GM06990 (cell line): ENCODE results near the gene MED25.
A peak's percentile ranks its signal among the peaks of the same experiment; 100 is the strongest.

ENCODE experiments used
- DNase-seq: peaks from one replicate; pipeline ENCODE4 v3.0.0-alpha.2; 2011; ENCODE audit not compliant: insufficient read length; ENCODE audit errors: extremely low read depth
- H3K27me3 ChIP-seq: replicated peaks from 2 replicates; pipeline ENCODE4 v1.6.0; 2011; ENCODE audit warnings: low read length; ENCODE audit not compliant: control insufficient read depth, insufficient read depth
- H3K36me3 ChIP-seq: 2 replicates; pipeline ENCODE4 v1.5.1; 2011; ENCODE audit warnings: low read length; ENCODE audit not compliant: control insufficient read depth, insufficient read depth
- H3K4me3 ChIP-seq: replicated peaks from 2 replicates; pipeline ENCODE4 v1.5.1; 2011; ENCODE audit warnings: low read depth, mild to moderate bottlenecking, control low read depth, low read length
- TF ChIP-seq, protein P1 (sequence below): IDR thresholded peaks from 2 replicates; pipeline ENCODE4 v1.5.1; 2011; ENCODE audit warnings: low read length, control low read depth, mild to moderate bottlenecking, inconsistent platforms; ENCODE audit not compliant: insufficient read depth, poor library complexity, severe bottlenecking

The MED25 gene

DNA sequence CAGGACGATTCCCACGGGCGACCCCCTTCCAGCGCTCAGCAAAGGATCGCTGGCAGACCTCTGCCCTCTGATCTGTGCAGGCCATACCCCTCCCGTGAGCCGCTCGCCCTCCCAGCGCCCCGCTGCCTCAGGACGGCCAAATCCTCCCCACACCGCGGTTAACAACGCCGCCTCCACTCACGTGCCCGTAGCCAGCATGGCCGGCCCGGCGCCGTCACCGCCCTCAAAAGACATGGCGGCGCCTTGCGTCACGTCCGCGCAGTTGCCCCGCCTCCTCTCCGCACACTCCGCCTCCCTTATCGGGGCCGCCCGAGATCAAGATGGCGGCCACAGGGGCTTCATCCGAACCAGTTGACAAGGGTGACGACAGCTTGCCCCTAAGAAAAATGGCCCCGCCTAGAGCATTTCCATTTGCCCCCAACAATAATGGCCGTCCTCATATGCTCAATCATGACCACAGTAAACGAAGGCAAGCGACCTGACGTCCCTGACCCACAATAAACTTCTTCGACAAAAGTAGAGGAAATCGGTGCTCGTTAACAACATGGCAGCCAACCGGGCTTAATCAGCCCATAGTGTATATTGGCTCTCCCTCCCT, 58.4 kb downstream of the MED25 start:
- H3K4me3 ChIP-seq, result peak overlapping the region; percentile 98
- peaks cover 18% of the 10 kb centered on the region for H3K36me3 ChIP-seq
- TF ChIP-seq, protein P1, sequence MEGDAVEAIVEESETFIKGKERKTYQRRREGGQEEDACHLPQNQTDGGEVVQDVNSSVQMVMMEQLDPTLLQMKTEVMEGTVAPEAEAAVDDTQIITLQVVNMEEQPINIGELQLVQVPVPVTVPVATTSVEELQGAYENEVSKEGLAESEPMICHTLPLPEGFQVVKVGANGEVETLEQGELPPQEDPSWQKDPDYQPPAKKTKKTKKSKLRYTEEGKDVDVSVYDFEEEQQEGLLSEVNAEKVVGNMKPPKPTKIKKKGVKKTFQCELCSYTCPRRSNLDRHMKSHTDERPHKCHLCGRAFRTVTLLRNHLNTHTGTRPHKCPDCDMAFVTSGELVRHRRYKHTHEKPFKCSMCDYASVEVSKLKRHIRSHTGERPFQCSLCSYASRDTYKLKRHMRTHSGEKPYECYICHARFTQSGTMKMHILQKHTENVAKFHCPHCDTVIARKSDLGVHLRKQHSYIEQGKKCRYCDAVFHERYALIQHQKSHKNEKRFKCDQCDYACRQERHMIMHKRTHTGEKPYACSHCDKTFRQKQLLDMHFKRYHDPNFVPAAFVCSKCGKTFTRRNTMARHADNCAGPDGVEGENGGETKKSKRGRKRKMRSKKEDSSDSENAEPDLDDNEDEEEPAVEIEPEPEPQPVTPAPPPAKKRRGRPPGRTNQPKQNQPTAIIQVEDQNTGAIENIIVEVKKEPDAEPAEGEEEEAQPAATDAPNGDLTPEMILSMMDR, result no peak
- no peaks in the 10 kb centered on the region for H3K27me3 ChIP-seq
- DNase-seq, result peak; percentile 98

DNA sequence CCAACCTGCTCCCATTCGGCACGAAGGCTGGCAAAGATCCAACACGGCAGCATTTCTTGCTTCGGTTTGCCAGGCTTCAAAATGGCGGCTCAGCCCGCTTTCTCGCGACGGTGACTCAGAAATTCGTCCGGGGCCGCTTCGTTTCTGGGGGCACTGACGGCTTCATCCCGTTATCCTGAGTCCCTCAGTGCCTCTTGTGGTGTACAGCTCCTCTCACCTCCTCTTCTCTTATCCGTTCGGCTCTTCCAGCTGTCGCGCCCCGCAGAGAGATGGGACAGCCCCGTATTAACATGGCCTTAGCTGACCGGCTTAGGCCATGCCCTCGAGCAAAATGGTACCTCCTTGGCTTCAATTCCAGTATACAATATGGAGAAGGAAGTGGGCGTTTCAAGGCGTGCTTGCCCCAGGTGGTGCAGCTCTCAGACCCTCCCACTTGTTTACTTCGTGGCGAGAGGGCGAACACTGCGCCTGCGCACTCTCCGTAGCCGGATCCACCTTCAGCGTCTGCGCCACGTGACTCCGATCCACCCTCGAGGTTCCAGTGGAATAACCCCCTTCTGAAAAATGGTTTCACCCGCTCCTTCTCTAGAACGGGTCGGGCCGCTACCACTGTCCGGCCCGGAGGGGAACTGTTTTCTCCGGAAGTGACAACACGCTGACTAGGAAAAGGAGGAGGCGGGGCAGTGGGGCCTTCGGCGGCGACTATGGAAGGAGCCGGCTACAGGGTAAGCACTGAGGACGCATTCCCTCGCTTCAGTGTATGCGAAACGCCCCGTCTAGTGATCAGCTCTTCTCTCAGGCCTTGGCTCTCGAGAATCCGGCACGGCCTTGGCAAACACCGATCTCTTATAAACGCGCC, 59.2 kb downstream of the MED25 start, which contains the start of the genes AKT1S1 and TBC1D17:
AKT1S1 (minus strand) TSS at position 336 of the 859 bp plus-strand sequence. CDS start 4,060 bp downstream, outside the sequence.
TBC1D17 (plus strand) TSS at position 683 of the 859 bp plus-strand sequence; CDS start at position 705, 22 bp downstream.
- H3K27me3 ChIP-seq, result no peaks in the 10 kb centered on the region
- TF ChIP-seq, protein P1, result no peak
- DNase-seq, result peak; percentile 100
- H3K4me3 ChIP-seq, result peak within 1 kb of the TSS; percentile 98
- H3K36me3 ChIP-seq, result peaks cover 22% of the 10 kb centered on the region

DNA sequence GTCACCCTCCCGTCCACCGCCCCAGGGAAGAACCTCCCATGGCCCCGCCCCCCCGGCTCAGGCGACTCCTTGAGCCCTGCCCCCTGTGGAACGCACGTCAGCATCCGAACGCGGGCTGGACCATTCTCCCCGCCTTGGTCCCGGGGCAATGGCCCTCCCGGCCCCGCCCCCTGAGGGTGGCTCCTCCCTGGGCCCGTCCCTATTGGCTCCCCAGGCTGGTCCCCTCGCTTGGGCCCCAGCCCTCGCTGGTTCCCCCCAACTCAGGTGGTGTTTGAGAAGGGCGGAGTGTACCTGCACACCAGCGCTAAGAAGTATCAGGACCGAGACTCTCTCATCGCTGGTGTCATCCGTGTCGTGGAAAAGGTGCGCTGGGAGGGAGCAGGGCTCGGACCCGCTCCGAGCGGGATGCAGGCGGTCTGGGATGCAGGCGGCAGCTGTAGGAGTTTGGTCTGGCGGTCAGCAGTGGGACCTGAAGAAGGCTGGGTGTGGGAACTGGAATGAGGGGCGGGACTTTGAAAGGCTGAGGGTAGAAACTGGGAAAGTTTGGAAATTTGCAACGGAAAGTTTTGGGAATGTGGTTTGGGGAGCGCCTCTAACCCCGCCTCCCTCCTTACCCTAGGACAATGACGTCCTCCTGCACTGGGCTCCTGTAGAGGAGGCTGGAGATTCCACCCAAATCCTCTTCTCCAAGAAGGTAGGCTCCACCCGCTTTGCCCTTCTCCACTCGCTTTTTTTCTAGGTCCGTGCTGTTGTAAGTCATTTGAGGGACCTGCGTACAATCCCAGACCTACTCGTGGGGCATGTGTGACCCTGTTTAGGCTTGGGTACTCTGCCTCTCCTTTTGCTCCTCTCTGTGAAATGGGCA, 60.0 kb downstream of the MED25 start:
- peak; percentile 96 for DNase-seq
- Histone ChIP-seq H3K36me3 (peaks cover 29% of the 10 kb centered on the region), H3K27me3 (no peaks in the 10 kb centered on the region), H3K4me3 (peak overlapping the region; percentile 98)
- TF ChIP-seq, protein P1, result no peak

DNA sequence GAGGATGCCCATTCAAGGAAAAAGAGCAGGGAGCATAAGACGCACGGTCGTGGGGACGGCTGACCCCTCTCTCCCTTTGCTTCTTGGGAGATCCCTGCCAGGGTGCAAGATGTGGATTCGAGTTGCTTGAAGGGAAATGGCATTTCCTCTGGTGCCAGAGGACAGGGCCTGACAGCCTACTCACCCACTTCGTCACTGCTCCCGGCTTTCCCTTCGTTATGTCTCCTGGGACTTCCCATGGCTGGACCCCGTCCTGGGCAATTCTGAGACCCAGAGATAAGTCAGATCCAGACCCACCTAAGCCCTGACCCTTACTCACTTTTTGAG, 60.6 kb downstream of the MED25 start:
- Histone ChIP-seq H3K4me3 (peak overlapping the region; percentile 98), H3K27me3 (no peaks in the 10 kb centered on the region), H3K36me3 (peaks cover 34% of the 10 kb centered on the region)
- no peak for DNase-seq
- TF ChIP-seq, protein P1, result no peak

DNA sequence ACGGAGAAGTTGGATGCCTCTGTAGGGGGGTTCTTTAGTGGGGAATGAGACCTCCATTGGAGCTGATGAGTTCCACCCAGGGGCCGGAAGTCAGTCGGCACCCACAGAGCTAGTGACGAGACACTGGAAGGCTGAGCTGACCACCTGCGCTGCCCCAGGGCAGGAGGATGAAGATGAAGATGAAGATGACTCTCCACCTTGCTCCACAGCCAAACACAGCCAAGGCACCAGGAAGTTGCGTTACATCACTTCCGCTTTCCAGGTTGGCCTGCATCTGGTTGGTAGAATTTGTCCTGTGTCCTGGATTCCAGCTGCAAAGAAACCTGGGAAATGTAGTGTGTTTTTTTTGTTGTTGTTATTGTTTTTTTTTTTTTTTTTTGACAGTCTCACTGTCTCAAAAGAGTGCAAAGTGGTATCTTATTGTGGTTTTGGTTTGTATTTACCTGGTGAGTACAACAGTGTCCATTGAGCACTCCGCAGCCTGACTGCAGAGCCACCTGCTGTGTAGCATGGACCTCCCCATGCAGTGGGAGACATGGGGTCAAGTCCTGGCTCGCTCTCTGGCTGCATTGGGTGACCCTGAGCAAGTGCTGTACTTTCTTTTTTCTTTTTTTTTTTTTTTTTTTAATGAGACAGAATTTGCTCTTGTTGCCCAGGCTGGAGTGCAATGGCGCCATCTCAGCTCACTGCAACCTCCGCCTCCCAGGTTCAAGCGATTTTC, 61.3 kb downstream of the MED25 start:
- TF ChIP-seq, protein P1, result no peak
- Histone ChIP-seq H3K36me3 (peaks cover 36% of the 10 kb centered on the region), H3K27me3 (no peaks in the 10 kb centered on the region), H3K4me3 (no peak overlapping the region)
- DNase-seq, result no peak
